Body of pancreas (tissue), 4 donors: ENCODE data around the gene EPN2. TPM values are rescaled to one million over a fixed set of nuclear protein-coding genes. Genes with fewer than 3 reads are reported as not detected.
A peak's percentile ranks its signal among the peaks of the same experiment; 100 is the strongest.

Experiments
- ATAC-seq: fragments of 150-250 bp; one replicate; pipeline ENCODE4 v1.9.1; 2016
- DNase-seq, 4 donors: peaks; one replicate each; pipeline ENCODE4 v3.0.0-alpha.2; 2019
- H3K27ac ChIP-seq, 4 donors: fragments of 200-600 bp; sonication (generic); 1 replicate in 3 of 4; 2 replicates in 1 of 4; pipeline versions ENCODE4 v1.5.1 to v1.6.1; 2016 to 2019; ENCODE audit warnings: mild to moderate bottlenecking in 1 of 4, mixed read lengths in 1 of 4, moderate library complexity in 1 of 4
- H3K27me3 ChIP-seq, 2 donors: fragments of 200-600 bp; sonication (generic); one replicate each; pipeline ENCODE4 v1.6.0; 2016; ENCODE audit warnings: mild to moderate bottlenecking in 1 of 2
- H3K36me3 ChIP-seq, 2 donors: fragments of 200-600 bp; sonication (generic); replicated peaks in 1 of 2; 2 replicates each; pipeline ENCODE4 v1.5.1; 2016; ENCODE audit warnings: low read depth in 2 of 2; ENCODE audit not compliant: insufficient read depth in 1 of 2
- H3K4me1 ChIP-seq: fragments of 200-600 bp; sonication (generic); one replicate; pipeline ENCODE4 v1.6.0; 2016
- H3K4me3 ChIP-seq, 2 donors: fragments of 200-600 bp; sonication (generic); 1 replicate in 1 of 2; 2 replicates in 1 of 2; pipeline ENCODE4 v1.5.1; 2016 to 2019
- H3K9me3 ChIP-seq, 3 donors: fragments of 200-600 bp; sonication (generic); 1 replicate in 2 of 3; 2 replicates in 1 of 3; pipeline ENCODE4 v1.5.1; 2016
- POLR2A ChIP-seq, 3 donors: fragments of 450-650 bp; IDR thresholded peaks; one replicate each; pipeline ENCODE4 v1.6.1; 2016; ENCODE audit warnings: antibody characterized with exemption in 3 of 3, mild to moderate bottlenecking in 2 of 3
- WGBS, 2 donors: methylation state at CpG; one replicate each; pipeline ENCODE4 v1.1.5; 2017; 5-methylcytosine and 5-hydroxymethylcytosine counted together
- intact Hi-C: fragments of 100-400 bp; cut with DNase I; formaldehyde crosslinking; loops from one replicate; pipeline ENCODE4 v1.15.1; 2023
- total RNA-seq, 2 donors: library from RNA; depleted of rRNA; stranded (reverse); fragments of >200 nt; gene quantifications; one replicate each; pipeline ENCODE4 v1.1.0, GENCODE V29; 2016
- TF ChIP-seq, protein P1 (sequence below), 7 experiments: fragments of 450-650 bp in 4 of 7; fragments of 200-600 bp in 3 of 7; sonication (generic) in 3 of 7; IDR thresholded peaks; one replicate each; pipeline ENCODE4 v1.5.1; 2016 to 2019; ENCODE audit warnings: antibody characterized with exemption in 7 of 7

The EPN2 gene
- total RNA-seq, 2 donors from 2014 or later: 32.7 to 46.5 TPM

- peaks cover 10% of the 10 kb centered on the region for H3K4me1 ChIP-seq
These were observed 69.3 kb downstream of the EPN2 start for GRCh38 chr17:19306160-19307111.

DNA sequence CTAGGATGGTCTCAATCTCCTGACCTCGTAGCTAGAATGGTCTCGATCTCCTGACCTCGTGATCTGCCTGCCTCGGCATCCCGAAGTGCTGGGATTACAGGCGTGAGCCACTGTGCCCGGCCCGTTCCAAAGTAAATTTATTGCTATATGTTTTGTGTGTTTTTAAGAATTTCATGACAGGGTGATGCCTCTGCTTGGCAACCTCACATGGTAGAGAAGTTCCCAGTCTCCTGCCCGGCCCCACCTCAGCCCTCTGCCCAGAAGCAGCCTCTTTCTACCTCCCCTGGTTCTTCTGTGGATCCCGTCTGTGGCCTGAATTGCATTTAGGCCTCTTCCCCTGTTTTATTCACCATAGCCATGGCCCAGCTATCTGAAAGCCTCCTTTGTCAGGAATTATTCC, 70.4 kb downstream of the EPN2 start:
- Histone ChIP-seq H3K9me3 (no peaks in the 10 kb centered on the region), H3K4me3 (no peak overlapping the region), H3K27me3 (no peaks in the 10 kb centered on the region), H3K36me3 (peaks cover 0 to 9% of the 10 kb centered on the region in 2 donors), H3K4me1 (peaks cover 10% of the 10 kb centered on the region), H3K27ac (no peak overlapping the region)
- intact Hi-C loops: no loop called here
- 89 to 92% methylated on average over 10 of the region's 10 CpGs for WGBS, 2 donors
- DNase-seq: no peak
- TF ChIP-seq POLR2A (IDR thresholded peaks at IDR 0.05): no peak
- TF ChIP-seq, protein P1, sequence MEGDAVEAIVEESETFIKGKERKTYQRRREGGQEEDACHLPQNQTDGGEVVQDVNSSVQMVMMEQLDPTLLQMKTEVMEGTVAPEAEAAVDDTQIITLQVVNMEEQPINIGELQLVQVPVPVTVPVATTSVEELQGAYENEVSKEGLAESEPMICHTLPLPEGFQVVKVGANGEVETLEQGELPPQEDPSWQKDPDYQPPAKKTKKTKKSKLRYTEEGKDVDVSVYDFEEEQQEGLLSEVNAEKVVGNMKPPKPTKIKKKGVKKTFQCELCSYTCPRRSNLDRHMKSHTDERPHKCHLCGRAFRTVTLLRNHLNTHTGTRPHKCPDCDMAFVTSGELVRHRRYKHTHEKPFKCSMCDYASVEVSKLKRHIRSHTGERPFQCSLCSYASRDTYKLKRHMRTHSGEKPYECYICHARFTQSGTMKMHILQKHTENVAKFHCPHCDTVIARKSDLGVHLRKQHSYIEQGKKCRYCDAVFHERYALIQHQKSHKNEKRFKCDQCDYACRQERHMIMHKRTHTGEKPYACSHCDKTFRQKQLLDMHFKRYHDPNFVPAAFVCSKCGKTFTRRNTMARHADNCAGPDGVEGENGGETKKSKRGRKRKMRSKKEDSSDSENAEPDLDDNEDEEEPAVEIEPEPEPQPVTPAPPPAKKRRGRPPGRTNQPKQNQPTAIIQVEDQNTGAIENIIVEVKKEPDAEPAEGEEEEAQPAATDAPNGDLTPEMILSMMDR (IDR thresholded peaks at IDR 0.05): no peak
- no peak for ATAC-seq

More at GRCh38 chr17:19306160-19307111, 69.3 kb downstream of the EPN2 start:
- DNase-seq (peak in 1 of 4 donors; percentile 34), ATAC-seq (no peak)
- intact Hi-C loops: no loop called here
- Histone ChIP-seq H3K27ac (no peak overlapping the region), H3K9me3 (no peaks in the 10 kb centered on the region), H3K4me3 (no peak overlapping the region), H3K36me3 (peaks cover 0 to 3% of the 10 kb centered on the region in 2 donors), H3K27me3 (no peaks in the 10 kb centered on the region)
- TF ChIP-seq POLR2A (IDR thresholded peaks at IDR 0.05): no peak
- TF ChIP-seq, protein P1 (IDR thresholded peaks at IDR 0.05): no peak
- 56 to 79% methylated on average over 5 to 10 of the region's 10 CpGs for WGBS, 2 donors

GRCh38 chr17:19308398-19308797, 71.2 kb downstream of the EPN2 start:
- H3K27me3 ChIP-seq: no peaks in the 10 kb centered on the region
- TF ChIP-seq, protein P1 (IDR thresholded peaks at IDR 0.05): no peak
- no peak for TF ChIP-seq POLR2A (IDR thresholded peaks at IDR 0.05)
- no peaks in the 10 kb centered on the region for H3K9me3 ChIP-seq
- peaks cover 0 to 11% of the 10 kb centered on the region in 2 donors for H3K36me3 ChIP-seq
- WGBS, 2 donors: 88 to 91% methylated on average over 8 of the region's 8 CpGs
- no peak overlapping the region for H3K27ac ChIP-seq
- intact Hi-C loops: no loop called here
- H3K4me3 ChIP-seq: no peak overlapping the region
- ATAC-seq (no peak), DNase-seq (no peak)
- peaks cover 10% of the 10 kb centered on the region for H3K4me1 ChIP-seq

GRCh38 chr17:19309701-19310100, 72.5 kb downstream of the EPN2 start:
- no peak overlapping the region for H3K4me3 ChIP-seq
- 92 to 100% methylated on average over 4 to 5 of the region's 5 CpGs for WGBS, 2 donors
- H3K36me3 ChIP-seq: peaks cover 0 to 14% of the 10 kb centered on the region in 2 donors
- intact Hi-C loops: no loop called here
- TF ChIP-seq POLR2A (IDR thresholded peaks at IDR 0.05): no peak
- TF ChIP-seq, protein P1 (IDR thresholded peaks at IDR 0.05): no peak
- DNase-seq (no peak), ATAC-seq (no peak)
- H3K9me3 ChIP-seq: no peaks in the 10 kb centered on the region
- no peaks in the 10 kb centered on the region for H3K27me3 ChIP-seq
- H3K4me1 ChIP-seq: peaks cover 5% of the 10 kb centered on the region
- no peak overlapping the region for H3K27ac ChIP-seq
